ENCODE results near the gene TREML4. TPM values are rescaled to one million over a fixed set of nuclear protein-coding genes. Genes with fewer than 3 reads are reported as not detected.

TREML4 gene
- total and polyA plus RNA-seq, 2 of the 4 experiments (the other 2 are of a cell fraction) = not detected

GRCh38 chr6:41190791-41191190, 37.4 kb upstream of the TREML4 start:
- no peak overlapping the region for H2AK9ac ChIP-seq (replicated peaks; ENCODE audit: low read depth, low read length, poor library complexity)
- intact Hi-C loops (cut with micrococcal nuclease) (no loop called here), in situ Hi-C loops (cut with MboI; ENCODE audit: low sequenced_read_pairs) (no loop called here), dilution Hi-C loops (cut with HindIII; ENCODE audit: low sequenced_read_pairs, unreplicated experiment) (no loop called here)
- H3K36me3 ChIP-seq (ENCODE audit: control insufficient read depth, insufficient read depth, low read length) = no peaks in the 10 kb centered on the region
- H3K4ac ChIP-seq (ENCODE audit: low read depth, low read length) = no peak overlapping the region
- no peak overlapping the region for H4K5ac ChIP-seq (ENCODE audit: low read depth, low read length)
- no peak overlapping the region for H4K91ac ChIP-seq (ENCODE audit: insufficient read depth, low read depth, low read length)
- H2AFZ ChIP-seq (replicated peaks; ENCODE audit: low read length, poor library complexity) = no peak overlapping the region
- no peak for ATAC-seq (ENCODE audit: low read depth)
- H3K18ac ChIP-seq (ENCODE audit: low read depth, low read length) = no peak overlapping the region
- no peak overlapping the region for H2BK15ac ChIP-seq (ENCODE audit: low read depth, low read length)
- no peak overlapping the region for H3K4me3 ChIP-seq (ENCODE audit: insufficient read depth, low read depth, low read length)
- no peak overlapping the region for H3K9ac ChIP-seq (ENCODE audit: low read depth, low read length)
- H3K27me3 ChIP-seq (ENCODE audit: control insufficient read depth, insufficient read depth, low read length) = peaks cover 20% of the 10 kb centered on the region
- no peaks in the 10 kb centered on the region for H4K20me1 ChIP-seq (ENCODE audit: insufficient read depth, low read length)
- peaks cover 3% of the 10 kb centered on the region for H3K9me3 ChIP-seq (ENCODE audit: control insufficient read depth, insufficient read depth, low read length)
- no peak overlapping the region for H2BK20ac ChIP-seq (ENCODE audit: low read depth, low read length)
- no peaks in the 10 kb centered on the region for H3K9me1 ChIP-seq (ENCODE audit: insufficient read depth, low read length)
- H3K27ac ChIP-seq (ENCODE audit: insufficient read depth, low read length) = no peak overlapping the region
- H3K23ac ChIP-seq (ENCODE audit: low read depth, low read length) = no peak overlapping the region
- H2AK5ac ChIP-seq (ENCODE audit: low read depth, low read length) = no peak overlapping the region
- TF ChIP-seq FOS (IDR thresholded peaks at IDR 0.05; ENCODE audit: low read depth, low read length) = no peak
- TF ChIP-seq RFX5 (IDR thresholded peaks at IDR 0.05; ENCODE audit: low read depth, low read length) = no peak
- no peak for TF ChIP-seq CHD1 (IDR thresholded peaks at IDR 0.05; ENCODE audit: low read depth, low read length)
- no peak for TF ChIP-seq MXI1 (IDR thresholded peaks at IDR 0.05; ENCODE audit: borderline replicate concordance, low read depth, low read length)
- TF ChIP-seq SMC3 (IDR thresholded peaks at IDR 0.05; ENCODE audit: low read depth, low read length) = no peak
- TF ChIP-seq RAD21 (IDR thresholded peaks at IDR 0.05; ENCODE audit: low read length) = no peak
- TF ChIP-seq, protein P1, sequence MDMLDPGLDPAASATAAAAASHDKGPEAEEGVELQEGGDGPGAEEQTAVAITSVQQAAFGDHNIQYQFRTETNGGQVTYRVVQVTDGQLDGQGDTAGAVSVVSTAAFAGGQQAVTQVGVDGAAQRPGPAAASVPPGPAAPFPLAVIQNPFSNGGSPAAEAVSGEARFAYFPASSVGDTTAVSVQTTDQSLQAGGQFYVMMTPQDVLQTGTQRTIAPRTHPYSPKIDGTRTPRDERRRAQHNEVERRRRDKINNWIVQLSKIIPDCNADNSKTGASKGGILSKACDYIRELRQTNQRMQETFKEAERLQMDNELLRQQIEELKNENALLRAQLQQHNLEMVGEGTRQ (IDR thresholded peaks at IDR 0.05; ENCODE audit: low read depth, low read length) = no peak
- no peak for TF ChIP-seq POLR2A (IDR thresholded peaks at IDR 0.05; ENCODE audit: low read depth, low read length)
- no peak for TF ChIP-seq CTCF (conservative IDR thresholded peaks at IDR 0.05; ENCODE audit: low read depth, low read length)
- no peak for TF ChIP-seq MAFK (IDR thresholded peaks at IDR 0.05; ENCODE audit: low read depth, low read length)
- TF ChIP-seq RCOR1 (IDR thresholded peaks at IDR 0.05; ENCODE audit: insufficient replicate concordance, low read length) = no peak
- TF ChIP-seq CEBPB (IDR thresholded peaks at IDR 0.05; ENCODE audit: low read depth, low read length) = no peak
- TF ChIP-seq BHLHE40 (IDR thresholded peaks at IDR 0.05; ENCODE audit: low read depth, low read length) = no peak
- no peak for TF ChIP-seq MAZ (IDR thresholded peaks at IDR 0.05; ENCODE audit: borderline replicate concordance, low read depth, low read length)
- TF ChIP-seq, protein P2, sequence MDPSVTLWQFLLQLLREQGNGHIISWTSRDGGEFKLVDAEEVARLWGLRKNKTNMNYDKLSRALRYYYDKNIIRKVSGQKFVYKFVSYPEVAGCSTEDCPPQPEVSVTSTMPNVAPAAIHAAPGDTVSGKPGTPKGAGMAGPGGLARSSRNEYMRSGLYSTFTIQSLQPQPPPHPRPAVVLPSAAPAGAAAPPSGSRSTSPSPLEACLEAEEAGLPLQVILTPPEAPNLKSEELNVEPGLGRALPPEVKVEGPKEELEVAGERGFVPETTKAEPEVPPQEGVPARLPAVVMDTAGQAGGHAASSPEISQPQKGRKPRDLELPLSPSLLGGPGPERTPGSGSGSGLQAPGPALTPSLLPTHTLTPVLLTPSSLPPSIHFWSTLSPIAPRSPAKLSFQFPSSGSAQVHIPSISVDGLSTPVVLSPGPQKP (IDR thresholded peaks at IDR 0.05; ENCODE audit: borderline replicate concordance, low read depth, low read length) = no peak
- no peak for TF ChIP-seq NFE2L2 (IDR thresholded peaks at IDR 0.05; ENCODE audit: low read depth, low read length)
- H3K14ac ChIP-seq (replicated peaks; ENCODE audit: low read depth, low read length) = no peak overlapping the region
- no peak overlapping the region for H2BK120ac ChIP-seq (ENCODE audit: low read depth, low read length)
- no peak overlapping the region for H2BK5ac ChIP-seq (ENCODE audit: low read depth, low read length, poor library complexity, severe bottlenecking)
- DNase-seq = no peak
- CTCF ChIA-PET = no interaction called here
- no CpG with 5 or more reads among the region's 3 CpGs for WGBS, 2 experiments (ENCODE audit: extremely low coverage in 2 of 2, insufficient read length in 1 of 2)
- H4K8ac ChIP-seq (ENCODE audit: low read depth in 2 of 2, low read length in 2 of 2) = no peak overlapping the region
- no TSS peak for BruUV-seq (replicated peaks)
- no peak overlapping the region for H3K56ac ChIP-seq (ENCODE audit: extremely low read depth, insufficient read depth, low read length)
- H3K79me1 ChIP-seq (ENCODE audit: low read depth in 1 of 2, low read length in 2 of 2) = no peaks in the 10 kb centered on the region
- no peaks in the 10 kb centered on the region for H3K4me1 ChIP-seq (ENCODE audit: control insufficient read depth, insufficient read depth, low read length)
- POLR2A ChIA-PET (ENCODE audit: unreplicated experiment) = no interaction called here
- no peak overlapping the region for H3K4me2 ChIP-seq (ENCODE audit: low read depth, low read length)
